Stimulated activated effector memory CD8-positive, alpha-beta T cell treated with anti-CD3 and anti-CD28 coated beads, Interleukin-12 subunit alpha, Interleukin-12 subunit beta, amount 100 ng/mL, for 72 hours (primary cell): ENCODE results near the gene NPAS2.

Experiments used
- ATAC-seq: fragments of 150-1000 bp; cut with Tn5 transposase; 2 replicates; pipeline ENCODE4 v1.10.0; 2021
- DNase-seq, 2 donors: peaks; one replicate each; pipeline ENCODE4 v3.0.0; 2021 to 2022; ENCODE audit warnings: low spot score in 2 of 2
- H3K27ac Mint-ChIP-seq: one replicate; pipeline ENCODE4 v1.8.0; 2022; ENCODE audit warnings: mild to moderate bottlenecking, mixed read lengths
- H3K36me3 Mint-ChIP-seq: one replicate; pipeline ENCODE4 v1.8.0; 2022; ENCODE audit warnings: mild to moderate bottlenecking, mixed read lengths
- H3K4me1 Mint-ChIP-seq: one replicate; pipeline ENCODE4 v1.8.0; 2022; ENCODE audit warnings: mixed read lengths
- H3K4me3 Mint-ChIP-seq: one replicate; pipeline ENCODE4 v1.8.0; 2022; ENCODE audit warnings: mild to moderate bottlenecking, mixed read lengths
- H3K9me3 Mint-ChIP-seq: one replicate; pipeline ENCODE4 v1.8.0; 2022; ENCODE audit warnings: mixed read lengths

NPAS2 gene

DNA sequence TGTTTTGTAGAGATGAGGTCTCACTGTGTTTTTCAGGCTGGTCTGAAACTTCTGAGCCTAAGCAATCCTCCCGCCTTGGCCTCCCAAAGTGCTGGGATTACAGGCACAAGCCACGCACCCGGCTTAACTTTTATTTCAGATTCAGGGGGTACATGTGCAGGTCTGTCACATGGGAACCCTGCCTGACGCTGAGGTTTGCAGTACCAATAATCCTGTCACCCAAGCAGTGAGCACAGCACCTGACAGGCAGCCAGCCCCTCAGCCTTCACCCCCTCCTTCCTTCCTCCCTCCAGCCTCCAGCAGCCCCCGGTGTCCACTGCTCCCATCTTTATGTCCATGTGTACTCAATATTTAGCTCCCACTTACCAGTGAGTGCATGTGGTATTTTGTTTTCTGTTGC lies 136.1 kb downstream of the NPAS2 start:
- Mint-ChIP-seq H3K27ac (no peak overlapping the region), H3K4me1 (no peaks in the 10 kb centered on the region), H3K36me3 (no peaks in the 10 kb centered on the region), H3K9me3 (no peaks in the 10 kb centered on the region), H3K4me3 (no peak overlapping the region)
- ATAC-seq, result no peak
- no peak for DNase-seq

GRCh38 chr2:100957996-100958653 lies 138.2 kb downstream of the NPAS2 start:
- no peaks in the 10 kb centered on the region for H3K4me1 Mint-ChIP-seq
- DNase-seq (no peak), ATAC-seq (no peak)
- H3K36me3 Mint-ChIP-seq, result no peaks in the 10 kb centered on the region
- H3K9me3 Mint-ChIP-seq, result no peaks in the 10 kb centered on the region
- H3K27ac Mint-ChIP-seq, result no peak overlapping the region
- no peak overlapping the region for H3K4me3 Mint-ChIP-seq

DNA sequence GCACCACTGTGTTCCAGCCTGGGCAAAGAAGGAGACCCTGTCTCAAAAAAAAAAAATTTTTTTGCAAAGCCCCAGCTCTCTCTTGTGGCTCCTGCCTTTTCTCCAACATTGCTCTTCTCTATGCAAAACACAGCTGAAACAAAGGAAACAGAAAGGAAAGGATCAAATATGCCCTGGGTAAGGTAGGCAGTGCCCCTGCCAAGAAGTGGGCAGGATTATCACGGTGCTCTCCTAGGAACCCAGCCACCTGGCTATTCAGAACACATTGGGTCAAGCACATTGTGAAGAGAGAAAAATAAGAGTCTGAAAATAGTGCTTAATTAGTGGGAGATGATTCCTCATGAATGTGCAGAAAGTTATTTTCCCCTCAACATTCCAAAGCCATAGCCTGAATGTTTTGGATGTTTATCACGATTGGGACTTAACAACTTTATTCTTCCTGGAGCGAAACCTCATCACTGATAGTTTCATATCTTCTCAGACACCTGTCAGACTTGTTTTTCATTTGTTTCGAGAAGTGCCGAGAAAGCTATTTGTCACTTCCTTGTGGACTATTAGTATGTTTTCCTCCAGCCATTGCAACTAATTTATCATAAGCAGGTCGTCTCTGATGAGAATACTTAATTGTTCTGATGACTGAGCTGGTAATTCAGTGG lies 139.4 kb downstream of the NPAS2 start:
- no peak for ATAC-seq
- H3K9me3 Mint-ChIP-seq, result no peaks in the 10 kb centered on the region
- no peak overlapping the region for H3K4me3 Mint-ChIP-seq
- no peaks in the 10 kb centered on the region for H3K4me1 Mint-ChIP-seq
- DNase-seq, result no peak
- no peaks in the 10 kb centered on the region for H3K36me3 Mint-ChIP-seq
- H3K27ac Mint-ChIP-seq, result no peak overlapping the region

DNA sequence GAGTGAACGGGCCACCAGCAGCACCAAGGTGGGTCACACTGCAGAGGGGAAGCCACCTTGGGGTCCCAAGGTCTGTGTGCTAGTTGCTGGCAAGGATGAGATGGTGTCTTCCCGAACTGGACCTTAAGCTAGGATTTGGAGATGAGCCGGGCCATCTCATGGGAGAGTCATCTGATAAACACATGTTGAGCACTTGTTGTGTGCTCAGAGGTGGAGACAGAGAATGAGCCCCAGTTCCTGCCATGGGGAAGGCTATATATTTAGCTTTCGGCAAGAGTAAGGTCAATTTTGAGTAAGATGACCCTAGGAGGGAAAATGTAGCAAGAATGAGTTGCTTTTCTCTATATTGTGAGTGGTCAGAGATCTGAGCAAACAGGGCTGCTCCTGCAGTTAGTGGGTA lies 140.7 kb downstream of the NPAS2 start:
- Mint-ChIP-seq H3K4me3 (no peak overlapping the region), H3K36me3 (no peaks in the 10 kb centered on the region), H3K9me3 (no peaks in the 10 kb centered on the region), H3K4me1 (no peaks in the 10 kb centered on the region), H3K27ac (no peak overlapping the region)
- ATAC-seq (no peak), DNase-seq (no peak)

- Mint-ChIP-seq H3K27ac (no peak overlapping the region), H3K36me3 (no peaks in the 10 kb centered on the region), H3K4me3 (no peak overlapping the region), H3K4me1 (no peaks in the 10 kb centered on the region), H3K9me3 (no peaks in the 10 kb centered on the region)
- DNase-seq (no peak), ATAC-seq (no peak)
These were observed 142.6 kb downstream of the NPAS2 start for GRCh38 chr2:100962366-100963025.

DNA sequence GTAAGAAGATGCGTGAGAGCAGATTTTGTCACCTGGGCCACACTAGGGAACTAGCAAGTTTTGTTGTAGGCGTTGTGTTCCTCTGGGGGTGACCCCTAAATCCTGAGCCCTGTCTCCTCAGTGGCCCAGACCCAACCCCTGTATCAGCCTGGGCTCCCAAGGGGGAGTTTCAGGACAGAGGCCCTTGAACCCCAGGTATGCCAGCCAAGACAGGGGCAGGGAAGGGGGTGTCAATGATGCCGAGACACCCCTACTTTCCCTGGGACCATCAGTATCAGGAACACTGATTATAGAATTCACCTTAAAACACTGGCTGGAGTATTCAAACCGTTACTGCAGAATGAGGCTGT lies 143.1 kb downstream of the NPAS2 start:
- no peak for ATAC-seq
- H3K27ac Mint-ChIP-seq, result no peak overlapping the region
- no peaks in the 10 kb centered on the region for H3K36me3 Mint-ChIP-seq
- H3K4me1 Mint-ChIP-seq, result no peaks in the 10 kb centered on the region
- no peak overlapping the region for H3K4me3 Mint-ChIP-seq
- no peaks in the 10 kb centered on the region for H3K9me3 Mint-ChIP-seq
- DNase-seq, result no peak

DNA sequence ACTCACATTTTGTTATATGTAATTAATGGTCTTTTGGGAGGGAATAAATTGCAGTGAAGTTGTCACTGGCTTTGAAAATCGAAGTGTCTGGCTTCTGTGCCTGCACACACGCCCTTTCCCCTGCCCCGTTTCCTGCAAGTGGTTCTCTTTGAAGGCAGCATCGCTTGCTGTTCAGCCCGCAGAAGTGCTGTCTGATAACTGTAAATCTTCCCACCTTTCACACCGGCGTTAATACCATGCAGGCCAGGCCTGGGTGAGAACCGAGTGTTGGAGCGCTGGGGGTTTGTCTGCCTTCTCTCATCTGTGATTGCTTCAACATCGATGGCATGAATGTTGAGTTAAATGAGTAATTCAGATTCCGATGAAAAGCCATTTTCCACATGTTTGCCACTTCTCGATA lies 144.3 kb downstream of the NPAS2 start:
- Mint-ChIP-seq H3K36me3 (no peaks in the 10 kb centered on the region), H3K27ac (no peak overlapping the region), H3K9me3 (no peaks in the 10 kb centered on the region), H3K4me3 (no peak overlapping the region), H3K4me1 (no peaks in the 10 kb centered on the region)
- ATAC-seq (no peak), DNase-seq (no peak)

DNA sequence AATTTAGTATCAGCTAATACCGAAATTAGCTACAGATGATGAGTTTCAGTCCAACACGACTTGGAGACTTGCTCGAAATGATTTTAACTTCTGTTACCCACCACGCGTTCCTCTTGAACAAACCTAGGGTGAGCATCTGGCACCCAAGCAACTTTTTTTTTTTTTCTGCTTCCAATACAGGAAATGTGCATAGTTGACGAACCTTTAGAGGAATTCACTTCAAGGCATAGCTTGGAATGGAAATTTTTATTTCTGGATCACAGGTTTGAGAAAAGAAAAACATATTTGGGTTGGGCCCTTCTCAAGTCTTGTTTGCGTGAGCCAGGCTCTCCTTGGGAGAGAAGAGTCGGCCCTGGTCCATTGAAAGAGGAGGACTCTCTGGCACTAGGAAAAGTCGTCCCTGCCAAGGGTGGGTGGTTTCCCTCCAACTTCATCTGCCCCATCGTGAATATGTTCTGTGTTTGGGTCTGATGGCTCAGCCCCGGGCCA lies 144.8 kb downstream of the NPAS2 start:
- Mint-ChIP-seq H3K4me3 (no peak overlapping the region), H3K4me1 (no peaks in the 10 kb centered on the region), H3K27ac (no peak overlapping the region), H3K9me3 (no peaks in the 10 kb centered on the region), H3K36me3 (no peaks in the 10 kb centered on the region)
- DNase-seq, result no peak
- ATAC-seq, result no peak

DNA sequence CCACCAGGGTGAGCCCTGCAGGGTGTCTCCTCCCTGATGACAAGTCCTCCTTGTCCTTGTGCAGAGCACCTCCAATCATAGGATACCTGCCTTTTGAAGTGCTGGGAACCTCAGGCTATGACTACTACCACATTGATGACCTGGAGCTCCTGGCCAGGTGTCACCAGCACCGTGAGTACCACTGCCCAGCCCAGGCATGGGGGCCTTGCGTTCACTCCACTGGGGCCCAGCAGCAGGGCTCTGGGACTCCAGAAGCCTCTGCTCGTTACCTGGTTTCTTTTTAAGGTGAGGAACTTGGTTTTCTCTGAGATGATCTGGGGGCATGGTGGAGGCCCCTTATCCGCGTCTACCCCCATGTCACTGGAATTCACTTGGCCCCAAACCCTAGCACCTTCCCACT lies 145.7 kb downstream of the NPAS2 start:
- no peaks in the 10 kb centered on the region for H3K9me3 Mint-ChIP-seq

DNA sequence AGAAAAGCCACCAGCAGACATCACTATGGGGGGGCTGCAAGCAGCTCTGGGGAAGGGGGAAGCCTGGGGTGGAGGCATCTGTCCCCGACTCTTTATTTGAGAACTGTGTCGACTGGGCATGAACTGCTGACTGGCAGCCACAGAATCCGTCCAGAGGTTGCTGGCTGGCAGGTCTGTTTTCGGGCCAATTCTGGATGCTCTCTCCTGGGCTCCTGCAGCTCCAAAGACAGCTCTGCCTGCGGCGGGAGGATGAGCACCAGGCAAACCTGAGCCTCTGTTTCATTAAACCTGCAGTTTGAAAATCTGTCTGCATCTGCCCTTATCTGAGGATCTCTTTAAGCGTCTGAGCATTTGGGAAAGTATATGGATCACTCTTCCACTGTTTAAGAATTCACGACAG lies 147.8 kb downstream of the NPAS2 start:
- no peaks in the 10 kb centered on the region for H3K36me3 Mint-ChIP-seq

More for the DNA sequence above, 145.7 kb downstream of the NPAS2 start:
- ATAC-seq (no peak), DNase-seq (no peak)
- H3K27ac Mint-ChIP-seq, result no peak overlapping the region
- no peaks in the 10 kb centered on the region for H3K4me1 Mint-ChIP-seq
- no peak overlapping the region for H3K4me3 Mint-ChIP-seq
- H3K36me3 Mint-ChIP-seq, result no peaks in the 10 kb centered on the region

DNA sequence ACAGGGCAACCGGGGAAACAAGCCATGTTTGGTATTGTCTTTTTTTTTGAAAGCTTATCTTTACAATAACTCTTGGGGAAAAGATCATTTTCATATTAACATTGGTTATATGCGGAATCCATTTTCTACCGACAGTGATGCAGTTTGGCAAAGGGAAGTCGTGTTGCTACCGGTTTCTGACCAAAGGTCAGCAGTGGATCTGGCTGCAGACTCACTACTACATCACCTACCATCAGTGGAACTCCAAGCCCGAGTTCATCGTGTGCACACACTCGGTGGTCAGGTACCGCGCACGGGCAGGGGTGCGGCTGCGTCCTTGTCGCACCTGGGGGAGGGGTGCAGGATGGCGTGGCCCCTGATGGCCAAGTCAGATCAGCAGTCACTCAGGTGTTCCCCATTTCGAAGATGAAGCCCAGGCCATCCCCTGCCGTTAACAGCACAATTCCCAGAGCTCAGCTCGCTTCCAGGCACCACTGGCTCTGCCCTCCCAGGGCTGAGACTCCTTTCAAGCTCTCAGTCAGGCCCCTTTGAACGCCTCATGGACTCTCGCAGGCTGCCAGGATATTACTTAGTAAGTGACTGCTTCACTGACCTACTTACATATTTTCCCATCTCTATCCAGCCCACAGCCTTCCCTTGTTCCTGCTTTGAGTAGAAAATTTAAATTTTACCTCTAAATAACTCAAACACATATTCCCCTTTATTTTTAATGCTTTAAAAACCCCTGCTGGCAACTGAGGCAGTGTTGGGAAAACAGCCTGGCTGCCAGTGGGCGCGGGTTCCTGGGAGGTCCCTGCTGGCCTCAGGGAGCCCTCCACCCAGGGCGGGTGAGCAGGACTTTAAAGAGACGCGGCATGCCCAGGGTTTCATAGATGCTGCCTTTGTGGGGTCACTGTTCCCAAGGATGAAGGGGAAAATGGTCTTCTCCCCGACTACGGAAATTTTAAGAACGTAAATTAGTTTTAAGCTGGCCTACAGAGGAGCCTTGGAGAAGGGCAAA lies 148.5 kb downstream of the NPAS2 start:
- ATAC-seq, result no peak
- no peak overlapping the region for H3K27ac Mint-ChIP-seq
- DNase-seq, result no peak
- no peaks in the 10 kb centered on the region for H3K36me3 Mint-ChIP-seq
- no peaks in the 10 kb centered on the region for H3K4me1 Mint-ChIP-seq
- no peak overlapping the region for H3K4me3 Mint-ChIP-seq
- no peaks in the 10 kb centered on the region for H3K9me3 Mint-ChIP-seq

More for the DNA sequence above, 147.8 kb downstream of the NPAS2 start:
- Mint-ChIP-seq H3K4me3 (no peak overlapping the region), H3K4me1 (no peaks in the 10 kb centered on the region), H3K9me3 (no peaks in the 10 kb centered on the region), H3K27ac (no peak overlapping the region)
- ATAC-seq (no peak), DNase-seq (no peak)

GRCh38 chr2:100969998-100970397 lies 150.1 kb downstream of the NPAS2 start:
- H3K27ac Mint-ChIP-seq, result no peak overlapping the region
- H3K4me1 Mint-ChIP-seq, result no peaks in the 10 kb centered on the region
- no peak for DNase-seq
- no peaks in the 10 kb centered on the region for H3K9me3 Mint-ChIP-seq
- no peaks in the 10 kb centered on the region for H3K36me3 Mint-ChIP-seq
- ATAC-seq, result no peak
- no peak overlapping the region for H3K4me3 Mint-ChIP-seq

- Mint-ChIP-seq H3K4me3 (no peak overlapping the region), H3K27ac (no peak overlapping the region), H3K9me3 (no peaks in the 10 kb centered on the region), H3K4me1 (no peaks in the 10 kb centered on the region), H3K36me3 (no peaks in the 10 kb centered on the region)
- ATAC-seq (no peak), DNase-seq (no peak)
These were observed 151.3 kb downstream of the NPAS2 start for GRCh38 chr2:100971221-100971620.

DNA sequence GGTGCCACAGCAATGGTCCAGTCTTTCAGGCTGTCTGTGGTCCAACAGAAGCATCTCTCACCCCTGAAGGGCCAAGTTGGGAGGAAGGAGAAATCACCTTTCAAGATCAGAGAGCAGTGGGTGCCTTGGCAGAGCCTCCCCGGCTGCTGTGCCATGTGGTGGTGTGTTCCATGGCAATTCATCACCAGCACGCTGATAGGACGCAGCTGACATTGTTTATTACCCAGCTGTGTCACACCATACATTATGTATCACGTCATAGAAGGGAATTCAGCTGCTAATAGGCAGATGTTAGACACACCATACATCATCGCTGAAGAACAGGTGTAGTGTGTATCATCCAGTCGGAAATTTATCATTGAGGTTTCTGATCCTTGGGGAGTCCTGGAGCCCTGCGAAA lies 152.5 kb downstream of the NPAS2 start:
- DNase-seq, result no peak
- H3K9me3 Mint-ChIP-seq, result no peaks in the 10 kb centered on the region
- no peak for ATAC-seq
- no peaks in the 10 kb centered on the region for H3K36me3 Mint-ChIP-seq
- no peaks in the 10 kb centered on the region for H3K4me1 Mint-ChIP-seq
- H3K4me3 Mint-ChIP-seq, result no peak overlapping the region
- H3K27ac Mint-ChIP-seq, result no peak overlapping the region
